GM12878 (cell line): ENCODE results near the gene KCNA3. TPM values are rescaled to one million over a fixed set of nuclear protein-coding genes. Genes with fewer than 3 reads are reported as not detected.

Experiments
- ATAC-seq: fragments of 200-7000 bp; cut with Tn5 transposase; 3 replicates; pipeline ENCODE4 v1.9.1; 2020; ENCODE audit warnings: mild to moderate bottlenecking, moderate library complexity
- BruUV-seq: library from RNA; stranded (reverse); fragments of 400-500 nt; replicated peaks from 2 replicates; lab custom pipeline; 2021; lab: Mats Ljungman, UMichigan
- CTCF ChIA-PET: fragments of 300-600 bp; sonication (Branson Sonifier 250); formaldehyde crosslinking; extraction: SDS; loops from one replicate; lab custom pipeline; 2021; ENCODE audit warnings: inconsistent platforms; lab: Yijun Ruan, JAX
- POLR2A ChIA-PET: fragments of 350-600 bp; formaldehyde crosslinking; extraction: SDS; loops from one replicate; lab custom pipeline; 2021; ENCODE audit warnings: inconsistent platforms; lab: Charles Lee
- RAD21 ChIA-PET: fragments of 300-600 bp; sonication (Branson Sonifier 250); formaldehyde crosslinking; loops from one replicate; lab custom pipeline; 2023; ENCODE audit warnings: antibody characterized with exemption; ENCODE audit not compliant: unreplicated experiment; lab: Charles Lee
- SMC1A ChIA-PET: fragments of 300-600 bp; sonication (Branson Sonifier 250); formaldehyde crosslinking; loops from one replicate; lab custom pipeline; 2023; ENCODE audit not compliant: unreplicated experiment, uncharacterized antibody; lab: Charles Lee
- DNase-seq: peaks from one replicate; pipeline ENCODE4 v3.0.0-alpha.2; 2011; ENCODE audit warnings: low read depth, low spot score
- FAIRE-seq: peaks from 3 replicates; lab custom pipeline; 2011; peaks lifted over from hg19 to GRCh38; lab: Jason Lieb, UNC
- H2AFZ ChIP-seq: 2 replicates; pipeline ENCODE4 v1.6.0; 2011; ENCODE audit warnings: low read depth, low read length, control low read depth; ENCODE audit not compliant: control insufficient read depth
- H3K27ac ChIP-seq: 2 replicates; pipeline ENCODE4 v1.5.1; 2011; ENCODE audit warnings: control low read depth; ENCODE audit not compliant: control insufficient read depth, insufficient read depth
- H3K27me3 ChIP-seq, 2 experiments: replicated peaks in 1 of 2; 2 replicates each; pipeline versions ENCODE4 v1.6.0 to v1.6.1; 2011; ENCODE audit warnings: low read length in 1 of 2; ENCODE audit not compliant: control insufficient read depth in 2 of 2, insufficient read depth in 2 of 2
- H3K36me3 ChIP-seq, 2 experiments: 2 replicates each; pipeline ENCODE4 v1.5.1; 2011; ENCODE audit warnings: low read length in 1 of 2; ENCODE audit not compliant: control insufficient read depth in 2 of 2, insufficient read depth in 2 of 2
- H3K4me1 ChIP-seq: 2 replicates; pipeline ENCODE4 v1.6.1; 2011; ENCODE audit warnings: mild to moderate bottlenecking, low read length, moderate library complexity, mixed read lengths; ENCODE audit not compliant: control insufficient read depth, insufficient read depth
- H3K4me2 ChIP-seq: 2 replicates; pipeline ENCODE4 v1.6.0; 2011; ENCODE audit warnings: control low read depth; ENCODE audit not compliant: control insufficient read depth, insufficient read depth
- H3K4me3 ChIP-seq: fragments of 200-600 bp; sonication (generic); 2 replicates; pipeline ENCODE4 v1.5.1; 2016
- H3K79me2 ChIP-seq: 2 replicates; pipeline ENCODE4 v1.6.0; 2011; ENCODE audit warnings: low read length; ENCODE audit not compliant: control insufficient read depth, insufficient read depth
- H3K9ac ChIP-seq: 2 replicates; pipeline ENCODE4 v1.8.0; 2011; ENCODE audit warnings: low read length, control low read depth, mixed read lengths; ENCODE audit not compliant: control insufficient read depth, insufficient read depth
- H3K9me3 ChIP-seq: replicated peaks from 3 replicates; pipeline ENCODE4 v1.5.1; 2011; ENCODE audit warnings: mild to moderate bottlenecking, low read length; ENCODE audit not compliant: control insufficient read depth, insufficient read depth
- H4K20me1 ChIP-seq: 2 replicates; pipeline ENCODE4 v1.6.0; 2011; ENCODE audit not compliant: control insufficient read depth, insufficient read depth
- BMI1 ChIP-seq: fragments of 450-650 bp; IDR thresholded peaks from 2 replicates; pipeline ENCODE4 v1.6.1; 2016; ENCODE audit warnings: mild to moderate bottlenecking, moderate library complexity, borderline replicate concordance
- EED ChIP-seq: sonication (generic); IDR thresholded peaks from 2 replicates; pipeline ENCODE4 v1.6.1; 2016; ENCODE audit warnings: antibody characterized with exemption, low read depth
- ESRRA ChIP-seq: IDR thresholded peaks from 2 replicates; pipeline ENCODE4 v1.6.1; 2012; ENCODE audit warnings: mild to moderate bottlenecking, low read length, improper control_type of control experiment
- HDAC6 ChIP-seq: fragments of 200-600 bp; sonication (generic); IDR thresholded peaks from one replicate; pipeline ENCODE4 v1.8.0; 2017; ENCODE audit warnings: antibody characterized with exemption; ENCODE audit not compliant: unreplicated experiment
- LARP7 ChIP-seq: fragments of 450-650 bp; IDR thresholded peaks from 2 replicates; pipeline ENCODE4 v1.6.1; 2017; ENCODE audit warnings: mild to moderate bottlenecking
- MXI1 ChIP-seq: fragments of 150-350 bp; IDR thresholded peaks from 2 replicates; pipeline ENCODE4 v1.6.1; 2011; ENCODE audit warnings: low read depth, mild to moderate bottlenecking, inconsistent platforms, low read length, improper control_type of control experiment
- MYB ChIP-seq: fragments of 150-350 bp; IDR thresholded peaks from 2 replicates; pipeline ENCODE4 v1.6.1; 2014; ENCODE audit warnings: mild to moderate bottlenecking, low read depth, low read length, borderline replicate concordance
- NFIC ChIP-seq: IDR thresholded peaks from 2 replicates; pipeline ENCODE4 v1.6.1; 2012; ENCODE audit warnings: low read depth, mild to moderate bottlenecking, inconsistent platforms, low read length, moderate library complexity
- NFXL1 ChIP-seq: fragments of 450-650 bp; IDR thresholded peaks from 2 replicates; pipeline ENCODE4 v1.6.1; 2017; ENCODE audit warnings: antibody characterized with exemption, mild to moderate bottlenecking, borderline replicate concordance
- PAX8 ChIP-seq: fragments of 450-650 bp; IDR thresholded peaks from 2 replicates; pipeline ENCODE4 v1.6.1; 2017; ENCODE audit warnings: mild to moderate bottlenecking, moderate library complexity
- PKNOX1 ChIP-seq: fragments of 450-650 bp; IDR thresholded peaks from 2 replicates; pipeline ENCODE4 v1.6.1; 2016; ENCODE audit warnings: mild to moderate bottlenecking
- RAD51 ChIP-seq: fragments of 450-650 bp; IDR thresholded peaks from 2 replicates; pipeline ENCODE4 v1.6.1; 2016; ENCODE audit warnings: moderate library complexity, mild to moderate bottlenecking, inconsistent platforms
- RCOR1 ChIP-seq: conservative IDR thresholded peaks from 2 replicates; pipeline ENCODE4 v1.6.1; 2012; ENCODE audit warnings: low read depth, low read length, improper control_type of control experiment
- RELB ChIP-seq: fragments of 450-650 bp; IDR thresholded peaks from 2 replicates; pipeline ENCODE4 v1.6.1; 2017; ENCODE audit warnings: low read depth, mild to moderate bottlenecking, moderate library complexity
- TCF12 ChIP-seq: IDR thresholded peaks from 2 replicates; pipeline ENCODE4 v1.6.1; 2011; ENCODE audit warnings: low read depth, mild to moderate bottlenecking, low read length
- ZZZ3 ChIP-seq: IDR thresholded peaks from 2 replicates; pipeline ENCODE4 v1.6.1; 2011; ENCODE audit warnings: low read depth; ENCODE audit not compliant: control insufficient read depth, insufficient read length
- WGBS: methylation state at CpG from one replicate; pipeline ENCODE4 v1.1.6; 2016; ENCODE audit warnings: low lambda C conversion rate; ENCODE audit not compliant: insufficient replicate concordance, insufficient coverage; ENCODE audit errors: missing lambda C conversion rate; 5-methylcytosine and 5-hydroxymethylcytosine counted together
- in situ Hi-C: fragments of 300-500 bp; cut with MboI; formaldehyde crosslinking; loops from 9 replicates; pipeline ENCODE4 v1.14.3; 2018; ENCODE audit warnings: mixed read lengths
- intact Hi-C: fragments of 100-400 bp; cut with micrococcal nuclease; formaldehyde crosslinking; loops from one replicate; pipeline ENCODE4 v1.14.2; 2022; ENCODE audit not compliant: unreplicated experiment
- polyA plus RNA-seq, 11 experiments: library from polyadenylated mRNA; depleted of rRNA in 4 of 11; unstranded in 6 of 11; stranded (reverse) in 5 of 11; fragments of >200 nt; fragmentation: Nextera tagmentation in 4 of 11; fragmentation: Illumina TruSeq in 1 of 11; extraction: Ambion mirVana in 4 of 11; extraction: Trizol in 1 of 11; gene quantifications; 1 replicate in 1 of 11; 2 replicates in 10 of 11; pipeline versions ENCODE4 v1.2.1 to v1.2.3, GENCODE V29; 2011 to 2016; ENCODE audit warnings: inconsistent platforms in 2 of 11, missing spikeins in 2 of 11, low read depth in 1 of 11
- total RNA-seq, 4 experiments: library from RNA; depleted of rRNA in 3 of 4; stranded (reverse); fragments of >200 nt in 3 of 4; fragmentation: Illumina TruSeq in 1 of 4; extraction: Trizol in 1 of 4; gene quantifications; 2 replicates each; pipeline versions ENCODE4 v1.2.1 to v1.2.3, GENCODE V29; 2013 to 2021
- TF ChIP-seq, protein P1 (sequence below): fragments of 450-650 bp; IDR thresholded peaks from 2 replicates; pipeline ENCODE4 v1.6.1; 2018; ENCODE audit warnings: borderline replicate concordance, mild to moderate bottlenecking; ENCODE audit not compliant: partially characterized antibody

Gene KCNA3
- total and polyA plus RNA-seq, 10 of the 15 experiments (the other 5 are each of a cell fraction or from before 2014, with no cell fraction given) = 0.10 to 3.3 (median 1.7) TPM

DNA sequence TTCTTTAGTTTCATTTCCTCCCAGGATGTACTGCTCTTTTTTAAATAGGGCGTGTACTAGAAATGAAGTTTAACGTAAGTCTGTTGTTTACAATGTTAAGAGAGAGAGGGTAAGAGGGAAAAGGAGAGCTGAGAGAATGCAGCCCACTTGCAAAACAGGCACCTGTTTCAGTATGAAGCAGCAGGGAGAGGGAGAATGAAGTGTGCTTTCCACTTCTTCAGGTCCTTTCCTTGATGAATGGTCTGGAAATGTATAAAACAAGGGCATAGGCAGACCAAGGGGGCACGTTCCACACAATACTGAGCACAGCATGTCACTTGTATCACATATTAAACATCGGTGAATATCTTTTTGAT, 2.0 kb downstream of the KCNA3 start (continued):
- TF ChIP-seq, protein P1, sequence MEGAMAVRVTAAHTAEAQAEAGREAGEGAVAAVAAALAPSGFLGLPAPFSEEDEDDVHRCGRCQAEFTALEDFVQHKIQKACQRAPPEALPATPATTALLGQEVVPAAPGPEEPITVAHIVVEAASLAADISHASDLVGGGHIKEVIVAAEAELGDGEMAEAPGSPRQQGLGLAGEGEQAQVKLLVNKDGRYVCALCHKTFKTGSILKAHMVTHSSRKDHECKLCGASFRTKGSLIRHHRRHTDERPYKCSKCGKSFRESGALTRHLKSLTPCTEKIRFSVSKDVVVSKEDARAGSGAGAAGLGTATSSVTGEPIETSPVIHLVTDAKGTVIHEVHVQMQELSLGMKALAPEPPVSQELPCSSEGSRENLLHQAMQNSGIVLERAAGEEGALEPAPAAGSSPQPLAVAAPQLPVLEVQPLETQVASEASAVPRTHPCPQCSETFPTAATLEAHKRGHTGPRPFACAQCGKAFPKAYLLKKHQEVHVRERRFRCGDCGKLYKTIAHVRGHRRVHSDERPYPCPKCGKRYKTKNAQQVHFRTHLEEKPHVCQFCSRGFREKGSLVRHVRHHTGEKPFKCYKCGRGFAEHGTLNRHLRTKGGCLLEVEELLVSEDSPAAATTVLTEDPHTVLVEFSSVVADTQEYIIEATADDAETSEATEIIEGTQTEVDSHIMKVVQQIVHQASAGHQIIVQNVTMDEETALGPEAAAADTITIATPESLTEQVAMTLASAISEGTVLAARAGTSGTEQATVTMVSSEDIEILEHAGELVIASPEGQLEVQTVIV = no peak
- TF ChIP-seq RCOR1 = no peak
- TF ChIP-seq ZZZ3 = no peak
- no peak for TF ChIP-seq LARP7
- TF ChIP-seq EED = 0 out of 2 replicates have a peak, but pooled peaks have one; percentile 1
- TF ChIP-seq, all 136 proteins: peak for 2

DNA sequence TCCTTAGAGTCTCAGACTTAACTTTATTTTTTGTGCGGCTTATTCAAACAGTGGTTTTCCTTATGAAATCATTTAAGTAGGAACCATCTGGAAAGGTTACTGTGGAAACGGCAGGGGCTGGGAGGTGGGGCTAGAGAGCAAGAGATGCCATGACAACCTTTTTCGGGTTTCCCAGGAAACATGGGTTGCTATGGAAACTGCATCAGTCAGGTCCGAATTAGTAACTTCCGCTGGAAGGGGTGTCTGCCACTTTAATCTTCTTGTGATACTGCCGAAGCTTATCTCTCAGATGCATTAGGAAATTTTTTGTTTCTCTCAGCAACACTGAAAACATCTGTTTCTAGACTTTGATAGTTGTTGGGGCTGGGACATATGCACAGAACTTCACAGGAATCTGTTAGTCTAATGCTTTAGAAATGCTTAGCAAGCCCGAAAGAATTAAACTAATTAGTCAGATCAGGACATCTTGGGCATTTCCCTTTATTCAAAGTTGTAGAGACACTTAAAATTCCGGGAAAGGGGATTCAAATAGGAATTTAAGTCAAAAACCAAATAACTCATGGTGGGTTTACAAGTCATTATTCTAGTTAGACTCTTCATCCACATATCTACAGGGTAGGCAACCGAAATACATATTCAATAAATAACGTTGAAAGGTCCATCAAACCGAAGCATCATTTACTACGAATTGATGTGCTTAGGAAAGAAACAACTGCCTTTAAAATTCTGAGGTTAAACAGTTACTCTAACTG, 2.6 kb downstream of the KCNA3 start:
- ChIA-PET CTCF (interaction anchor here (0.6 kb wide), 1 partner anchor 34 kb away, joined by 4 read pairs; no protein-coding TSS in a partner anchor), POLR2A (interaction anchor here (1.6 kb wide), 1 partner anchor 31 kb away, joined by 3 read pairs; no protein-coding TSS in a partner anchor), SMC1A (interaction anchor here (0.9 to 1.2 kb wide), 2 partner anchors 14 to 27 kb away, joined by 3 to 4 read pairs; no protein-coding TSS in a partner anchor), RAD21 (no interaction called here)
- peak; percentile 85 for FAIRE-seq
- ATAC-seq = peak; percentile 12
- 6% methylated on average over 12 of the region's 12 CpGs for WGBS
- H3K27me3 ChIP-seq = peaks cover 0 to 4% of the 10 kb centered on the region in 2 experiments; a peak in 2 of 4 replicates
- peak overlapping the region; percentile 64 for H3K4me3 ChIP-seq
- no peak overlapping the region for H3K9ac ChIP-seq
- H3K79me2 ChIP-seq = peaks cover 6% of the 10 kb centered on the region
- peaks cover 29% of the 10 kb centered on the region for H3K4me1 ChIP-seq
- in situ Hi-C loops (no loop called here), intact Hi-C loops (loop anchor here (2.0 kb wide), 1 partner anchor 37 kb away; no protein-coding TSS in a partner anchor)
- H4K20me1 ChIP-seq = no peaks in the 10 kb centered on the region
- peak overlapping the region; percentile 40; the same call in 1 of the 2 replicates for H3K27ac ChIP-seq
- peak overlapping the region; percentile 99 for H3K4me2 ChIP-seq
- no peaks in the 10 kb centered on the region for H3K36me3 ChIP-seq
- no peaks in the 10 kb centered on the region; the same call in 2 of the 3 replicates for H3K9me3 ChIP-seq
- BruUV-seq = no TSS peak
- DNase-seq = no peak
- peak overlapping the region; percentile 85; the same call in 1 of the 2 replicates for H2AFZ ChIP-seq
- TF ChIP-seq NFXL1 = no peak
- TF ChIP-seq BMI1 = peak; percentile 90
- no peak for TF ChIP-seq PKNOX1
- TF ChIP-seq HDAC6 = no peak
- TF ChIP-seq RELB = no peak
- no peak for TF ChIP-seq PAX8
- 0 out of 2 replicates have a peak, but pooled peaks have one; percentile 38 for TF ChIP-seq MYB
- TF ChIP-seq RAD51 = no peak
- no peak for TF ChIP-seq ESRRA
- TF ChIP-seq MXI1 = 0 out of 2 replicates have a peak, but pooled peaks have one; percentile 24
- TF ChIP-seq LARP7 = no peak
- no peak for TF ChIP-seq TCF12
- TF ChIP-seq NFIC = peak; percentile 54; the same call in 1 of the 2 replicates
